ENCODE measurements around the gene AACS.

AACS gene

GRCh38 chr12:125152463-125152862 lies 87.2 kb downstream of the AACS start:
- no peak for DNase-seq (ENCODE audit: low read depth)

- no peak for DNase-seq (ENCODE audit: low read depth)
Observed at GRCh38 chr12:125155366-125155765, 90.1 kb downstream of the AACS start.

- no peak for DNase-seq (ENCODE audit: low read depth)
Observed at GRCh38 chr12:125157177-125157576, 91.9 kb downstream of the AACS start.

- DNase-seq (ENCODE audit: low read depth): no peak
Observed at GRCh38 chr12:125159702-125160101, 94.5 kb downstream of the AACS start.

- no peak for DNase-seq (ENCODE audit: low read depth)
Observed at GRCh38 chr12:125160281-125160955, 95.2 kb downstream of the AACS start.

GRCh38 chr12:125161712-125162022 lies 96.4 kb downstream of the AACS start:
- no peak for DNase-seq (ENCODE audit: low read depth)

- DNase-seq (ENCODE audit: low read depth): no peak
Observed at GRCh38 chr12:125162489-125163028, 97.3 kb downstream of the AACS start.

GRCh38 chr12:125163148-125163547 lies 97.9 kb downstream of the AACS start:
- DNase-seq (ENCODE audit: low read depth): no peak

- DNase-seq (ENCODE audit: low read depth): no peak
Observed at GRCh38 chr12:125164541-125164940, 99.3 kb downstream of the AACS start.

- DNase-seq (ENCODE audit: low read depth): no peak
Observed at GRCh38 chr12:125166041-125166440, 100.8 kb downstream of the AACS start.

GRCh38 chr12:125167658-125168057 lies 102.4 kb downstream of the AACS start:
- DNase-seq (ENCODE audit: low read depth): no peak

- no peak for DNase-seq (ENCODE audit: low read depth)
Observed at GRCh38 chr12:125169451-125169850, 104.2 kb downstream of the AACS start.

- no peak for DNase-seq (ENCODE audit: low read depth)
Observed at GRCh38 chr12:125169870-125170269, 104.6 kb downstream of the AACS start.

- no peak for DNase-seq (ENCODE audit: low read depth)
Observed at GRCh38 chr12:125171267-125171666, 106.0 kb downstream of the AACS start.

GRCh38 chr12:125172231-125172850 lies 107.1 kb downstream of the AACS start:
- DNase-seq (ENCODE audit: low read depth): no peak

GRCh38 chr12:125175576-125175975 lies 110.3 kb downstream of the AACS start:
- no peak for DNase-seq (ENCODE audit: low read depth)

- no peak for DNase-seq (ENCODE audit: low read depth)
Observed at GRCh38 chr12:125178222-125178621, 113.0 kb downstream of the AACS start.

- DNase-seq (ENCODE audit: low read depth): no peak
Observed at GRCh38 chr12:125180144-125180543, 114.9 kb downstream of the AACS start.

- no peak for DNase-seq (ENCODE audit: low read depth)
Observed at GRCh38 chr12:125181107-125181506, 115.9 kb downstream of the AACS start.

- peak; percentile 75 for DNase-seq (ENCODE audit: low read depth)
Observed at GRCh38 chr12:125183187-125184067, 118.2 kb downstream of the AACS start.

GRCh38 chr12:125184213-125184967 lies 119.2 kb downstream of the AACS start:
- no peak for DNase-seq (ENCODE audit: low read depth)

GRCh38 chr12:125185311-125185739 lies 120.1 kb downstream of the AACS start:
- DNase-seq (ENCODE audit: low read depth): no peak
